ENCODE data around the gene RALA.

Gene RALA

GRCh38 chr7:39620486-39620885 lies 2.9 kb upstream of the RALA start:
- H3K36me3 ChIP-seq (ENCODE audit: insufficient read depth, low read length) = no peaks in the 10 kb centered on the region
- H3K27me3 ChIP-seq (ENCODE audit: insufficient read depth, low read length) = no peaks in the 10 kb centered on the region
- no peak overlapping the region for H2AFZ ChIP-seq (ENCODE audit: low read length)
- H3F3A ChIP-seq (ENCODE audit: insufficient read depth, low read length) = no peaks in the 10 kb centered on the region
- no peak overlapping the region for H3K27ac ChIP-seq (ENCODE audit: low read depth, low read length, poor library complexity, severe bottlenecking)
- H3K4me3 ChIP-seq (ENCODE audit: low read depth, low read length, poor library complexity, severe bottlenecking) = no peak overlapping the region
- TF ChIP-seq EZH2 (IDR thresholded peaks at IDR 0.05; ENCODE audit: borderline replicate concordance, low read length) (no peak), CTCF (IDR thresholded peaks at IDR 0.05; ENCODE audit: low read length) (no peak)
- no peaks in the 10 kb centered on the region for H4K20me1 ChIP-seq (ENCODE audit: insufficient read depth, low read length)
- no peak overlapping the region for H3K9ac ChIP-seq (ENCODE audit: low read length)
- H3K4me1 ChIP-seq (ENCODE audit: insufficient read depth, low read length, severe bottlenecking) = peaks cover 25% of the 10 kb centered on the region
- H3K4me2 ChIP-seq (ENCODE audit: low read length) = no peak overlapping the region
- no peaks in the 10 kb centered on the region for H3K9me3 ChIP-seq (ENCODE audit: low read length)
- no peaks in the 10 kb centered on the region for H3K9me2 ChIP-seq (ENCODE audit: low read depth, low read length)
- peaks cover 16% of the 10 kb centered on the region for H3K79me2 ChIP-seq (ENCODE audit: insufficient read depth, low read length)

- peaks cover 32% of the 10 kb centered on the region for H3K4me1 ChIP-seq (ENCODE audit: insufficient read depth, low read length, severe bottlenecking)
- H3K9me3 ChIP-seq (ENCODE audit: low read length) = no peaks in the 10 kb centered on the region
- no peaks in the 10 kb centered on the region for H3F3A ChIP-seq (ENCODE audit: insufficient read depth, low read length)
- H3K4me2 ChIP-seq (ENCODE audit: low read length) = no peak overlapping the region
- H2AFZ ChIP-seq (ENCODE audit: low read length) = no peak overlapping the region
- no peak overlapping the region for H3K9ac ChIP-seq (ENCODE audit: low read length)
- no peaks in the 10 kb centered on the region for H3K27me3 ChIP-seq (ENCODE audit: insufficient read depth, low read length)
- H3K9me2 ChIP-seq (ENCODE audit: low read depth, low read length) = no peaks in the 10 kb centered on the region
- H3K4me3 ChIP-seq (ENCODE audit: low read depth, low read length, poor library complexity, severe bottlenecking) = no peak overlapping the region
- H4K20me1 ChIP-seq (ENCODE audit: insufficient read depth, low read length) = no peaks in the 10 kb centered on the region
- no peak overlapping the region for H3K27ac ChIP-seq (ENCODE audit: low read depth, low read length, poor library complexity, severe bottlenecking)
- H3K36me3 ChIP-seq (ENCODE audit: insufficient read depth, low read length) = no peaks in the 10 kb centered on the region
- no peak for TF ChIP-seq CTCF (IDR thresholded peaks at IDR 0.05; ENCODE audit: low read length)
- TF ChIP-seq EZH2 (IDR thresholded peaks at IDR 0.05; ENCODE audit: borderline replicate concordance, low read length) = no peak
- peaks cover 23% of the 10 kb centered on the region for H3K79me2 ChIP-seq (ENCODE audit: insufficient read depth, low read length)
Measured at GRCh38 chr7:39621261-39621660, 2.1 kb upstream of the RALA start.

GRCh38 chr7:39621784-39622411 lies 1.5 kb upstream of the RALA start:
- no peak overlapping the region; the same call in 1 of the 2 replicates for H3K9ac ChIP-seq (ENCODE audit: low read length)
- H3K4me1 ChIP-seq (ENCODE audit: insufficient read depth, low read length, severe bottlenecking) = peaks cover 37% of the 10 kb centered on the region
- H3K27me3 ChIP-seq (ENCODE audit: insufficient read depth, low read length) = no peaks in the 10 kb centered on the region
- peak overlapping the region; percentile 98 for H3K4me2 ChIP-seq (ENCODE audit: low read length)
- H3K9me3 ChIP-seq (ENCODE audit: low read length) = no peaks in the 10 kb centered on the region
- peak overlapping the region; percentile 87 for H3K4me3 ChIP-seq (ENCODE audit: low read depth, low read length, poor library complexity, severe bottlenecking)
- H3K9me2 ChIP-seq (ENCODE audit: low read depth, low read length) = no peaks in the 10 kb centered on the region
- no peak overlapping the region for H3K27ac ChIP-seq (ENCODE audit: low read depth, low read length, poor library complexity, severe bottlenecking)
- no peaks in the 10 kb centered on the region for H3K36me3 ChIP-seq (ENCODE audit: insufficient read depth, low read length)
- no peak overlapping the region for H2AFZ ChIP-seq (ENCODE audit: low read length)
- no peak for TF ChIP-seq EZH2 (IDR thresholded peaks at IDR 0.05; ENCODE audit: borderline replicate concordance, low read length)
- no peak for TF ChIP-seq CTCF (IDR thresholded peaks at IDR 0.05; ENCODE audit: low read length)
- no peaks in the 10 kb centered on the region for H3F3A ChIP-seq (ENCODE audit: insufficient read depth, low read length)
- peaks cover 30% of the 10 kb centered on the region for H3K79me2 ChIP-seq (ENCODE audit: insufficient read depth, low read length)
- H4K20me1 ChIP-seq (ENCODE audit: insufficient read depth, low read length) = no peaks in the 10 kb centered on the region
